AG04449 (cell line): ENCODE data around the gene CPHXL2.

Source experiments
- CTCF ChIA-PET: fragments of 350-600 bp; formaldehyde crosslinking; extraction: SDS; loops from one replicate; lab custom pipeline; 2021; ENCODE audit warnings: antibody characterized with exemption; lab: Yijun Ruan, JAX
- POLR2A ChIA-PET: fragments of 400-600, 350-600 bp; formaldehyde crosslinking; extraction: SDS; loops from one replicate; lab custom pipeline; 2020; ENCODE audit warnings: antibody characterized with exemption, inconsistent platforms; lab: Yijun Ruan, JAX
- DNase-seq: peaks from one replicate; pipeline ENCODE4 v3.0.0-alpha.2; 2010; ENCODE audit warnings: low read depth, low spot score
- H3K4me3 ChIP-seq: 2 replicates; pipeline ENCODE4 v1.5.1; 2011; ENCODE audit warnings: low read depth, mild to moderate bottlenecking, control low read depth, low read length
- CTCF ChIP-seq: IDR thresholded peaks from one replicate; pipeline ENCODE4 v1.5.1; 2011; ENCODE audit warnings: mild to moderate bottlenecking, moderate library complexity, low read length, control low read depth, inconsistent platforms; ENCODE audit not compliant: insufficient read depth; ENCODE audit errors: missing control alignments

CPHXL2 gene

GRCh38 chr16:75617121-75617520, 59.7 kb downstream of the CPHXL2 start:
- DNase-seq, result no peak
- POLR2A ChIA-PET, result no interaction called here
- TF ChIP-seq CTCF, result no peak
- CTCF ChIA-PET, result interaction anchor here (1.1 to 6.7 kb wide), 2 partner anchors 145 to 227 kb away, joined by 4 to 61 read pairs; no protein-coding TSS in a partner anchor
- H3K4me3 ChIP-seq, result no peak overlapping the region

GRCh38 chr16:75616521-75617010, 60.2 kb downstream of the CPHXL2 start:
- DNase-seq, result no peak
- H3K4me3 ChIP-seq, result no peak overlapping the region
- no peak for TF ChIP-seq CTCF
- CTCF ChIA-PET, result interaction anchor here (1.4 kb wide), 1 partner anchor 417 kb away, joined by 5 read pairs; no protein-coding TSS in a partner anchor
- POLR2A ChIA-PET, result no interaction called here

- H3K4me3 ChIP-seq, result no peak overlapping the region
- ChIA-PET CTCF (interaction anchor here (1.2 to 2.2 kb wide), 5 partner anchors 18 to 416 kb away, joined by 3 to 9 read pairs (median 5); no protein-coding TSS in a partner anchor), POLR2A (no interaction called here)
- no peak for DNase-seq
- no peak for TF ChIP-seq CTCF
Observed at GRCh38 chr16:75615619-75616018, 61.2 kb downstream of the CPHXL2 start.

GRCh38 chr16:75614066-75614897, 62.5 kb downstream of the CPHXL2 start:
- DNase-seq, result no peak
- ChIA-PET POLR2A (no interaction called here), CTCF (interaction anchor here (0.6 to 2.2 kb wide), 6 partner anchors 9 to 150 kb away, joined by 3 to 9 read pairs (median 3); partner anchors contain the start of gene ADAT1)
- H3K4me3 ChIP-seq, result no peak overlapping the region
- no peak for TF ChIP-seq CTCF
